HEK293T (cell line): ENCODE results near the gene RAPH1.

Source experiments
- ARNT ChIP-seq: fragments of 450-650 bp; IDR thresholded peaks from 2 replicates; pipeline ENCODE4 v1.6.1; 2017; ENCODE audit warnings: mild to moderate bottlenecking
- BHLHE40 ChIP-seq: fragments of 450-650 bp; IDR thresholded peaks from 2 replicates; pipeline ENCODE4 v1.6.1; 2016; ENCODE audit warnings: mild to moderate bottlenecking, moderate library complexity, borderline replicate concordance
- ELF4 ChIP-seq: fragments of 450-650 bp; IDR thresholded peaks from 2 replicates; pipeline ENCODE4 v1.6.1; 2017; ENCODE audit warnings: antibody characterized with exemption
- FOXA1 ChIP-seq: fragments of 450-650 bp; IDR thresholded peaks from 2 replicates; pipeline ENCODE4 v1.6.1; 2016; ENCODE audit warnings: mild to moderate bottlenecking
- FOXK2 ChIP-seq: fragments of 450-650 bp; IDR thresholded peaks from 2 replicates; pipeline ENCODE4 v1.6.1; 2016; ENCODE audit warnings: mild to moderate bottlenecking
- FOXM1 ChIP-seq: fragments of 450-650 bp; IDR thresholded peaks from 2 replicates; pipeline ENCODE4 v1.6.1; 2017; ENCODE audit warnings: mild to moderate bottlenecking, borderline replicate concordance
- HDGF ChIP-seq: fragments of 450-650 bp; IDR thresholded peaks from 2 replicates; pipeline ENCODE4 v1.6.1; 2017; ENCODE audit warnings: antibody characterized with exemption, borderline replicate concordance
- L3MBTL2 ChIP-seq: fragments of 450-650 bp; conservative IDR thresholded peaks from 2 replicates; pipeline ENCODE4 v1.6.1; 2016; ENCODE audit warnings: mild to moderate bottlenecking
- LEF1 ChIP-seq: fragments of 450-650 bp; IDR thresholded peaks from 2 replicates; pipeline ENCODE4 v1.6.1; 2017; ENCODE audit warnings: mild to moderate bottlenecking, borderline replicate concordance
- PKNOX1 ChIP-seq: fragments of 450-650 bp; IDR thresholded peaks from 2 replicates; pipeline ENCODE4 v1.6.1; 2016
- SP1 ChIP-seq: fragments of 450-650 bp; IDR thresholded peaks from 2 replicates; pipeline ENCODE4 v1.6.1; 2017
- SUZ12 ChIP-seq: fragments of 450-650 bp; IDR thresholded peaks from 2 replicates; pipeline ENCODE4 v1.6.1; 2016; ENCODE audit warnings: mild to moderate bottlenecking
- TARDBP ChIP-seq: fragments of 450-650 bp; IDR thresholded peaks from 2 replicates; pipeline ENCODE4 v1.6.1; 2016
- ZNF384 ChIP-seq: fragments of 450-650 bp; IDR thresholded peaks from 2 replicates; pipeline ENCODE4 v1.6.1; 2016

- TF ChIP-seq SUZ12 (no peak), FOXK2 (no peak), HDGF (no peak), FOXM1 (no peak), SP1 (no peak), PKNOX1 (no peak), LEF1 (no peak), BHLHE40 (no peak), ZNF384 (no peak), FOXA1 (no peak), ELF4 (no peak), ARNT (no peak), L3MBTL2 (no peak), TARDBP (no peak)
These were observed 884 bp upstream of the RAPH1 start for GRCh38 chr2:203535784-203536585.
